ENCODE results near the gene KCNJ16. TPM values are rescaled to one million over a fixed set of nuclear protein-coding genes. Genes with fewer than 3 reads are reported as not detected.

The KCNJ16 gene
- total RNA-seq, 1 donor from 2014 or later, result not detected

DNA sequence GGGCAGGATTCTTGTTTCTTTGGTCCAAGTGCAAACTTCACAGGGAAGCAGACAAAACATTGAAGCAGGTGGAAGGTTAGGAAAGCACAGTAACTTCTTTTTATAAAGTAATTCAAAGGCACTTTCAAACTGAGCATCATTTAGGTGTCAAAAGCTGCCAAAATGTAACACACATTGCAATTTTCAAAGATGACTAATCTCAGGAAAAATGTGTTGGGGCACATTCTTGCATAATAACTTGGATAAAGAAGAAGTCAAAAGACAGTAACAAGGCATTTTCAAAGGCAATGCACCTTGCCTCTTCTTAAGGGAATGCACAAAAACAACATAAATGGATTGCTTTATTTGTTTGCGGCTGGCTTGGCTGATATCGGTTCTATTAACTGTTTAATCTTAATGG, 97.9 kb downstream of the KCNJ16 start:
- Mint-ChIP-seq H3K36me3 (ENCODE audit: low read depth) (no peaks in the 10 kb centered on the region), H3K9me3 (no peaks in the 10 kb centered on the region), H3K27ac (no peak overlapping the region), H3K4me1 (ENCODE audit: low read depth) (peaks cover 15% of the 10 kb centered on the region), H3K27me3 (ENCODE audit: insufficient read depth) (peaks cover 40% of the 10 kb centered on the region), H3K4me3 (no peak overlapping the region)
- no peak for DNase-seq (ENCODE audit: low spot score)
- intact Hi-C loops (cut with micrococcal nuclease), result no loop called here

DNA sequence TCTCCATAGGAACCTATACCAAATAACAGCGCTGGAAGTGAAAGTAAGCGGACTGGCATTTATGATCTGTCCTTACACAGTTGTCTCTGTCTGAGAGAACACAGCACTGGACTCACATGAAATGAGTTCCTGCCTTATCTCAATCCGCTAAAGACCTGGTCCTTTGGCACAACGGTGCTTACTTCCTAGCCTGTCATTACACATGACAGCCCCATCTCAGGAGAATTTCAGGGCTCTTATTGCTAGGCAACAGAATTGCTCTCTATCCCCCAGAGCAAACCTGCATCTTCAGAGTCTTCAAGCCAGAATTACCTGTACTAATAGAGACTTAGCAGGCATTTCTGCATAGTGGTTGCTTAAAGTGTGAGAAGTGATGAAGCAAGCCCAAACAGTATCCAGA, 98.7 kb downstream of the KCNJ16 start:
- peaks cover 34% of the 10 kb centered on the region for H3K27me3 Mint-ChIP-seq (ENCODE audit: insufficient read depth)
- H3K36me3 Mint-ChIP-seq (ENCODE audit: low read depth), result no peaks in the 10 kb centered on the region

DNA sequence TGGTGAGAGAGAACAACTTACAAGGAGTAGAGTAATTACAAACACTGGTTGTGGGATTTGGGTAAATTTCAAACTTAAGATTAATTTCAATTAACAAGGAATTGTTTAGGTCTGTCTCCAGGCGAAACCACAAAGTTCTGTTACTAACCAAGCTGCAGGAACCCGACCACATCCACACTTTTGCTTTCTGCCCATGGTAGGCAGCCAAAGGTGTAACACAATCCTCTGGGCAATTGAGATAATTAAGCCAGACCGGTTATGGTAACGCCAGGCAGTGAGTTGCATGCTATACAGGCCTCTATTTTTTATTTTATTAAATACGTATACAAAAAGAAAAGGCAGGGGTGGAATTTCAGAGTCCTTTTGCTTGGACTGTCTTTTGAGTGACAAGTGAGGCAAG, 106.4 kb downstream of the KCNJ16 start:
- Mint-ChIP-seq H3K4me3 (no peak overlapping the region), H3K36me3 (ENCODE audit: low read depth) (no peaks in the 10 kb centered on the region), H3K4me1 (ENCODE audit: low read depth) (no peaks in the 10 kb centered on the region), H3K9me3 (no peaks in the 10 kb centered on the region), H3K27me3 (ENCODE audit: insufficient read depth) (peaks cover 8% of the 10 kb centered on the region), H3K27ac (no peak overlapping the region)
- DNase-seq (ENCODE audit: low spot score), result no peak
- intact Hi-C loops (cut with micrococcal nuclease), result no loop called here

More for the DNA sequence above, 98.7 kb downstream of the KCNJ16 start:
- intact Hi-C loops (cut with micrococcal nuclease), result no loop called here
- Mint-ChIP-seq H3K9me3 (no peaks in the 10 kb centered on the region), H3K27ac (no peak overlapping the region), H3K4me1 (ENCODE audit: low read depth) (peaks cover 8% of the 10 kb centered on the region), H3K4me3 (no peak overlapping the region)
- DNase-seq (ENCODE audit: low spot score), result no peak

DNA sequence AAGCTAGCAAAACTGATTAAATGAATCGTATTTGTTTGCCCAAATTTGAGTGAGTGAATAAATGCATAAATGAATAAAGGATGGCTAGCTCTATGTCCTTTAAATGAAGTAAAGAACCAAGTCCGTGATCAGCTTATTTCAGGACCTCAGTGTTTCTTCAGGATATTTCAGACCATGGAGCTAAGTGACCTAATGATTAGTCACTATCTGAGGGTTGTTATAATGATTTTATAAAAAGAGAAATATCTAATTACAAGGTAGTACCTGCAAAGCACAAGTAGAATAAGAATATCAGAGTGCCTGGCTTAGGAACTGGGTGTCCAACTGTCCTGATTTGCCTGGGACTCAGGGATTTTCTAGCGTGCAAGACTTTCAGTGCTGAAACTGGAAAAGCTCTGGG, 106.8 kb downstream of the KCNJ16 start:
- H3K27ac Mint-ChIP-seq, result no peak overlapping the region
- no peaks in the 10 kb centered on the region for H3K9me3 Mint-ChIP-seq
- DNase-seq (ENCODE audit: low spot score), result no peak
- no peak overlapping the region for H3K4me3 Mint-ChIP-seq
- no peaks in the 10 kb centered on the region for H3K36me3 Mint-ChIP-seq (ENCODE audit: low read depth)
- intact Hi-C loops (cut with micrococcal nuclease), result no loop called here
- H3K27me3 Mint-ChIP-seq (ENCODE audit: insufficient read depth), result peaks cover 8% of the 10 kb centered on the region
- H3K4me1 Mint-ChIP-seq (ENCODE audit: low read depth), result no peaks in the 10 kb centered on the region

DNA sequence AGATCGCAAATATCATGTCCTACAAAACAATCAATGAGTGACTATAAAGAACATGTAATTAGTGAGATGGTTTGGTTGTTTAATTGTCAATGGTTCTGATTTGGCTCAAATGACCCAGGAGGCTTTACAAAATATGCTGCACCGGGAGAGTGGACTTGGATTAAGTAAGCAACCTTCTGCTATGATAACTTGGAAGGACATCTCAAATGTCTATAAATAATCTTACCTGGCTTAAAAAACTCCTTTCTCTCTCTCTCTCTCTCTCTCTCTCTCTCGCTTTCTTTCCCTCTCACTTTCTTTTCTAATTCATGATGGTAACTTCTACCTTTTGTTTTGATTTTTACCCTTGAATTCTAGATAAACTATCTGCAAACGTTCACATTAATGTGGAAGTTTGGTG, 108.5 kb downstream of the KCNJ16 start:
- no peaks in the 10 kb centered on the region for H3K36me3 Mint-ChIP-seq (ENCODE audit: low read depth)
- H3K27ac Mint-ChIP-seq, result no peak overlapping the region
- intact Hi-C loops (cut with micrococcal nuclease), result no loop called here
- H3K4me3 Mint-ChIP-seq, result no peak overlapping the region
- no peaks in the 10 kb centered on the region for H3K4me1 Mint-ChIP-seq (ENCODE audit: low read depth)
- H3K27me3 Mint-ChIP-seq (ENCODE audit: insufficient read depth), result peaks cover 5% of the 10 kb centered on the region
- H3K9me3 Mint-ChIP-seq, result no peaks in the 10 kb centered on the region
- no peak for DNase-seq (ENCODE audit: low spot score)

DNA sequence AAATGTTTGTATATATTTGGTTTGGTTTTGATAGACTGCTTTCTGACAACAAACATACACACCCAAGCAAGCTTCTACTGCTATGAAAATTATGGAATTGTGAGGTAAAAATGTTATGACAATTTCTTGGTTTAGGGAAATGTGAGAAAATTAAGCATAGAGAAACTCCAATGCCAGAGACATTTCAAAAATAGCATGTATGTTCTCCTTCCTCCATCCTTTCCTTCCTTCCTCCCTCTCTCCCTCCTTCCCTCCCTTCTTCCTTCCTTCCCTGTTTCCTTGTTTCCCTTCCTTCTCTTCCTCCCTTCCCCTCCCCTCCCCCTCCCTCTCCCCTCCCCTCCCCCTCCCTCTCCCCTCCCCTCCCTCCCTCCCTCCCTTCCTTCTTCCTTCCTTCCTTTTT, 109.2 kb downstream of the KCNJ16 start:
- DNase-seq (ENCODE audit: low spot score), result no peak
- Mint-ChIP-seq H3K27ac (no peak overlapping the region), H3K4me3 (no peak overlapping the region), H3K9me3 (no peaks in the 10 kb centered on the region), H3K4me1 (ENCODE audit: low read depth) (no peaks in the 10 kb centered on the region), H3K27me3 (ENCODE audit: insufficient read depth) (peaks cover 5% of the 10 kb centered on the region), H3K36me3 (ENCODE audit: low read depth) (no peaks in the 10 kb centered on the region)
- intact Hi-C loops (cut with micrococcal nuclease), result no loop called here

DNA sequence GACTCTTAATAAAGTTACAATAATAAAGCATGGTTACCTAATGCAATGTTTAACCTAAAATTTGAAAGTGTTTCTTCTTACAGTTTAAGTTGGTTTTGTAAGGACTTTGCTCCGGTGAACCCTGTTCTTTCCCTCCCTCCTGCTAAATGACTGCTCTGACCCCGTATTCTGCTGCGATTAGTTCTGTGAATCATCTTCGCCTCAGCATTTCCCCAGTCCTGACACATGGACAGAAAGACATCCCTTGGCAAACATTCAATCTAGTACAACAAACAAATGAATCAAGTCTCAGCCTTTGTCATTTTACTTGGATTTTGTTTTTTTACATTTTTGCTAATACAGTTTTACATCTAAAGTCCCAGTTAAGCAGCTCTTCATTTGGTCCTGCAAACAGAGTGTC, 109.7 kb downstream of the KCNJ16 start:
- intact Hi-C loops (cut with micrococcal nuclease), result no loop called here
- Mint-ChIP-seq H3K9me3 (no peaks in the 10 kb centered on the region), H3K4me3 (no peak overlapping the region), H3K27ac (no peak overlapping the region), H3K27me3 (ENCODE audit: insufficient read depth) (peaks cover 5% of the 10 kb centered on the region), H3K4me1 (ENCODE audit: low read depth) (no peaks in the 10 kb centered on the region), H3K36me3 (ENCODE audit: low read depth) (no peaks in the 10 kb centered on the region)
- no peak for DNase-seq (ENCODE audit: low spot score)

Other genes with a start within 250 kb of the KCNJ16 start
- 0.05 TPM in 1 of 2 replicates, not detected in the other for gene KCNJ2, start 94.3 kb downstream of the KCNJ16 start, total RNA-seq